Neural cell (in vitro differentiated cells): Measurements from ENCODE around the gene TMPRSS4. TPM values are rescaled to one million over a fixed set of nuclear protein-coding genes. Genes with fewer than 3 reads are reported as not detected.

ENCODE experiments used
- H2AFZ ChIP-seq: fragments of 200-600, 300-800 bp; sonication (generic), shearing (Covaris generic); 2 replicates; pipeline ENCODE4 v1.6.0; 2014; ENCODE audit warnings: low read depth, mild to moderate bottlenecking, antibody characterized with exemption, low read length, moderate library complexity
- H3F3A ChIP-seq: fragments of 200-600 bp; shearing (Covaris generic); 2 replicates; pipeline ENCODE4 v1.6.1; 2016; ENCODE audit warnings: mild to moderate bottlenecking, moderate library complexity, mixed read lengths, antibody characterized with exemption, low read length; ENCODE audit not compliant: insufficient read depth, poor library complexity, severe bottlenecking
- H3K27ac ChIP-seq: fragments of 200-600, 300-800 bp; sonication (generic), shearing (Covaris generic); 2 replicates; pipeline ENCODE4 v1.5.1; 2014; ENCODE audit warnings: mild to moderate bottlenecking, low read length, moderate library complexity
- H3K27me3 ChIP-seq: fragments of 300-800, 200-600 bp; sonication (generic), shearing (Covaris generic); 2 replicates; pipeline ENCODE4 v1.6.0; 2014; ENCODE audit warnings: mild to moderate bottlenecking, low read depth, low read length, moderate library complexity; ENCODE audit not compliant: insufficient read depth
- H3K36me3 ChIP-seq: fragments of 300-800, 200-600 bp; sonication (generic), shearing (Covaris generic); 2 replicates; pipeline ENCODE4 v1.5.1; 2014; ENCODE audit warnings: mild to moderate bottlenecking, antibody characterized with exemption, low read length, moderate library complexity; ENCODE audit not compliant: insufficient read depth
- H3K4me2 ChIP-seq: fragments of 300-800, 200-600 bp; sonication (generic), shearing (Covaris generic); 2 replicates; pipeline ENCODE4 v1.6.0; 2014; ENCODE audit warnings: mild to moderate bottlenecking, low read length
- H3K4me3 ChIP-seq: fragments of 300-800, 200-600 bp; sonication (generic), shearing (Covaris generic); 2 replicates; pipeline ENCODE4 v1.5.1; 2014; ENCODE audit warnings: mild to moderate bottlenecking, low read length, moderate library complexity
- H3K79me2 ChIP-seq: fragments of 200-600 bp; shearing (Covaris generic); replicated peaks from 2 replicates; pipeline ENCODE4 v1.6.0; 2014; ENCODE audit warnings: mild to moderate bottlenecking, low read length, moderate library complexity; ENCODE audit not compliant: insufficient read depth
- H3K9ac ChIP-seq: fragments of 300-800, 200-600 bp; sonication (generic), shearing (Covaris generic); 2 replicates; pipeline ENCODE4 v1.6.1; 2016; ENCODE audit warnings: mild to moderate bottlenecking, low read length, mixed read lengths
- H3K9me2 ChIP-seq: fragments of 200-600 bp; shearing (Covaris generic); 2 replicates; pipeline ENCODE4 v1.6.1; 2016; ENCODE audit warnings: mild to moderate bottlenecking, low read length, mixed read lengths; ENCODE audit not compliant: insufficient read depth
- H3K9me3 ChIP-seq: fragments of 200-600, 300-800 bp; sonication (generic), shearing (Covaris generic); 2 replicates; pipeline ENCODE4 v1.6.1; 2016; ENCODE audit warnings: mild to moderate bottlenecking, mixed run types, low read length, moderate library complexity, mixed read lengths
- H4K20me1 ChIP-seq: fragments of 200-600 bp; shearing (Covaris generic); 2 replicates; pipeline ENCODE4 v1.6.1; 2016; ENCODE audit warnings: mild to moderate bottlenecking, mixed run types; ENCODE audit not compliant: insufficient read depth
- CTCF ChIP-seq: fragments of 450-650 bp; IDR thresholded peaks from 2 replicates; pipeline ENCODE4 v1.5.1; 2014; ENCODE audit warnings: antibody characterized with exemption, mild to moderate bottlenecking, moderate library complexity; ENCODE audit not compliant: poor library complexity, severe bottlenecking
- EP300 ChIP-seq: fragments of 450-650 bp; conservative IDR thresholded peaks from 2 replicates; pipeline ENCODE4 v1.6.1; 2014; ENCODE audit warnings: antibody characterized with exemption, mild to moderate bottlenecking, moderate library complexity; ENCODE audit not compliant: poor library complexity, severe bottlenecking
- EZH2 ChIP-seq: fragments of 200-600, 300-800 bp; shearing (Covaris generic), sonication (generic); IDR thresholded peaks from 2 replicates; pipeline ENCODE4 v1.6.1; 2014; ENCODE audit warnings: antibody characterized with exemption, low read length, borderline replicate concordance, mild to moderate bottlenecking; ENCODE audit not compliant: insufficient read depth, poor library complexity, severe bottlenecking
- MXI1 ChIP-seq: fragments of 450-650 bp; conservative IDR thresholded peaks from 2 replicates; pipeline ENCODE4 v1.6.1; 2014; ENCODE audit warnings: antibody characterized with exemption, mild to moderate bottlenecking; ENCODE audit not compliant: poor library complexity, severe bottlenecking
- POLR2AphosphoS5 ChIP-seq: IDR thresholded peaks from 2 replicates; pipeline ENCODE4 v1.6.1; 2012
- RAD21 ChIP-seq: fragments of 450-650 bp; conservative IDR thresholded peaks from 2 replicates; pipeline ENCODE4 v1.6.1; 2014; ENCODE audit warnings: antibody characterized with exemption, mild to moderate bottlenecking, moderate library complexity
- REST ChIP-seq: IDR thresholded peaks from 2 replicates; pipeline ENCODE4 v1.6.1; 2012; ENCODE audit warnings: borderline replicate concordance
- SMC3 ChIP-seq: fragments of 450-650 bp; conservative IDR thresholded peaks from 2 replicates; pipeline ENCODE4 v1.6.1; 2014; ENCODE audit warnings: antibody characterized with exemption, mild to moderate bottlenecking, moderate library complexity; ENCODE audit not compliant: poor library complexity
- TAF1 ChIP-seq: IDR thresholded peaks from 2 replicates; pipeline ENCODE4 v1.6.1; 2012; ENCODE audit warnings: low read depth
- polyA plus RNA-seq: library from polyadenylated mRNA; depleted of rRNA; stranded (reverse); fragments of >200 nt; gene quantifications from 2 replicates; pipeline ENCODE4 v1.2.3, GENCODE V29; 2014

The TMPRSS4 gene
- polyA plus RNA-seq, 1 donor from 2014 or later, result not detected

- H3K4me2 ChIP-seq, result no peak overlapping the region
- H3K9me2 ChIP-seq, result no peaks in the 10 kb centered on the region
- no peaks in the 10 kb centered on the region for H4K20me1 ChIP-seq
- no peak overlapping the region for H2AFZ ChIP-seq
- no peak overlapping the region for H3K9ac ChIP-seq
- no peaks in the 10 kb centered on the region for H3F3A ChIP-seq
- H3K27me3 ChIP-seq, result peaks cover 71% of the 10 kb centered on the region
- TF ChIP-seq SMC3, result no peak
- TF ChIP-seq CTCF, result peak; percentile 12
- no peaks in the 10 kb centered on the region for H3K79me2 ChIP-seq
- no peak overlapping the region for H3K27ac ChIP-seq
- H3K9me3 ChIP-seq, result no peaks in the 10 kb centered on the region
- H3K4me3 ChIP-seq, result no peak overlapping the region
- no peaks in the 10 kb centered on the region for H3K36me3 ChIP-seq
Measured at GRCh38 chr11:118156531-118157185, 79.8 kb downstream of the TMPRSS4 start.

- no peak overlapping the region for H3K4me3 ChIP-seq
- H2AFZ ChIP-seq, result no peak overlapping the region
- no peaks in the 10 kb centered on the region for H3F3A ChIP-seq
- H3K36me3 ChIP-seq, result no peaks in the 10 kb centered on the region
- H3K27ac ChIP-seq, result no peak overlapping the region
- H3K27me3 ChIP-seq, result peaks cover 64% of the 10 kb centered on the region
- no peaks in the 10 kb centered on the region for H3K79me2 ChIP-seq
- no peaks in the 10 kb centered on the region for H3K9me3 ChIP-seq
- H3K4me2 ChIP-seq, result no peak overlapping the region
- no peaks in the 10 kb centered on the region for H4K20me1 ChIP-seq
- no peak overlapping the region for H3K9ac ChIP-seq
- no peaks in the 10 kb centered on the region for H3K9me2 ChIP-seq
- TF ChIP-seq EP300 (no peak), CTCF (no peak), TAF1 (no peak), RAD21 (no peak), SMC3 (no peak), POLR2AphosphoS5 (no peak), MXI1 (no peak), REST (no peak), EZH2 (no peak)
Measured at GRCh38 chr11:118157186-118157895, 80.5 kb downstream of the TMPRSS4 start.
